ENCODE measurements around the gene ARHGAP4.

The ARHGAP4 gene

DNA sequence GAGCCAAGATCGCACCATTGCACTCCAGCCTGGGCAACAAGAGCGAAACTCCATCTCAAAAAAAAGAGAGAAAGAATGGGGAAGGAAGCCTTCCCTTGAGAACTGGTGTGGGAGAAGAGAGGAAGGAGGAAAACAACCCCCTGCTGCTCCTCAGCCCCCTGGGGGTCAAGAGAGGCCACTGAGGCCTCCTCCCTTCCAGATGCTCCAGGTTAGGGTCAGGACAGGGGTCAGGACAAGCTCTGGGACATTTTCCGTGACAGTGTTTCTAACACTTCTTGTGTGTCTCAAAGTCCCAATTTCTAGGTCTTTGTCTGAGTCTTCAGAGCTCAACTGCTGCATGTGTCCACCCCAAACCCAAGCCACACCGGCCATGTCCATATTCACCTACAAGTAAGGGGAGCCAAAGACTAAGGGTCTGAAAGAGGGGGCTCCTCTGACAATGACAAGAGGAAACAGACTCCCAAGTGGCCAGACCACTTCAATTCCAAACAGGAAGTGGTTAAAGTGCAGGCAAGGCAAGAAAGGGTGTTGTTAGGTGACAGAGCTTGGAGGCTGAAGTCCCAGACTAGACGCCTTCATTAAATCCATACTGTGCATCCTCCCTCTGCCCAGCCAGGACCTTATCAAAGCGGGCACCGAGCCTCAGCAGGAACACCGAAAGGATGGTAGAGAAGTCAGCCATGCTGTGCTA lies 48.3 kb downstream of the ARHGAP4 start:
- no peak for FAIRE-seq

DNA sequence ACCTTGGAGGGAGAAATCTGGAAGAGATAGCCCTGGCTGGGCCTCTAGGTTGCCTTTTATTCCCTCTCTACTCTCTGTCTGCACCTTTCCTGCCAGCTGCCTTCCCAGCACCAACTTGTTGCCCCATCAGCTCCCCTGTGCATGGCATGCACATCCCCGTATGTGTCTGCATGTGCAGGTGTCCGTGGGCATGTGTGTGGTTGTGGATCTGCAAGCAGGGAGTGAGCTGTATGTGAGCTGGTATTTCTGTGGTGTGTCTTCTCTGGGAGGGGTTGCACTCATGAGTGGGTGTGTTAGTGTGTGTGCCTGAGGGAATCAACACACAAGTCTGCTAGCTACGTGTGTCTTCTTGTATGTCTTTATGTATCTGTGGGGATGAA lies 50.0 kb downstream of the ARHGAP4 start:
- no peak for FAIRE-seq

DNA sequence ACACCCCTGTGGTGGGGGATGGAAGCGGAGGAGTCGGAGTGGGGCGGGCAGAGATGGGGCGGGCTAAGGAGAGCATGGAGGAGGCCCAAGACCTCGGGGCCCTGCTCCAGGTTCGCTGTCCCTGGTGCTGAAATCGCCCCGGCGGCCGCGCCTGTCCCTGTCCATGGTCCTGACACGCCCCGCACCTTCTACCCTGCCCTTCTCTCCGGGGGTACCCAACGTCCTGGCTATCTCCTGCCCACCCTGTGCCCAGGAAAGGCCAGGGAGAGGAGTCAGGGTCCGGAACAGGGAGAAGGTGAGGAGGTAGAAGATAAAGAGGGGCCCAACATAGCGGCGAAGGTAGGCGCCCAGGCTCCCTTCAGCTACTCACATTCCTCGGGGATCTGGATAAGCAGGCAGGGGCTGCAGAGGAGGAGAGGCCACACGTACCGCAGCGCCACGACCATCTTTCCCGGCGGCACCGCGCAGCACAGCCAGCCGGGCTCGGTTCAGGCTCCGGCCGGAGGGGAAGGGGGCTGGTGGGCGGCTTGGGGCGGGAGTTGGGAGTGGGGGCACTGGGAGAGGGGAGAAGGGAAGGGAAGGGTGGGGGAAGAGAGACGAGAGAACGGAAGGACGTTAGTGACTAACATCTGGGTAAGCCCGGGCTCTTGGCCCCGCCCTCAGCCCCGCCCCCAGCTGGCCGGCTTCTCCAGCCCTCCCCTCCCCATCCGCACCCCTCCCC lies 50.5 kb downstream of the ARHGAP4 start:
- FAIRE-seq: no peak

DNA sequence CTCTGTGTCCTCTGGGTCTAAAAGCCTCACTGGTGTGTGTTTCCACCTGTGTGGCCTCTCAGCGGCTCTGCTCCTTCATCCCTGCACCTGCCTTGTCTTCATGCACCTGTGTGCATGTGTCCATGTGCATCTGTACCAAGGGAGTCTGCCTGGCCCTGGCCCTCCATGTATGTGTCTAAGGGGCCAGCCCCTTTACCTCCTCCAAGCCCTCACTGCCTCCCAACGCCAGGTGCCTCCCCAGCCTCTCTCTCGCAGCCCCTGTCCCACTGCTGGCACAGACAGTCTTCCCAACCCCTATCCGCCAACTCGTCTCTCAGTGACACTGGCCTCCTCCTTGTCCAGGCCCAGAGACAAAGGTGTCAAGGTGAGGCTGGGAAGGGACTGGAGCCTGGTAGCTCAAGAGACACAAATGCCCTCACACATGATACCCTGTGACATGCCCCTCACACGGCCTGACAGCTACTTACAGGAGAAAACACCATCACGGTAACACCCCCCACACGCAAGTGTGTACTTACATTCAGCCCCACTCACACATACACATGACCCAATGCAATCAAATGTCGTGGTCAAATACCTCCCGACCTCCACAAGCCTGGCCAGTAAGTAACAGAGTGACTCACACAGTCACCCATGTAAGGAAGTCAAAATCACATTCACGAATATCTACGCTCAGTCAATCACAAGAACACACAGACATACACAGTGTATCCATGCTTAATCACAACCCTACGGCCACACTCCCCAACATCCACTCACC lies 51.5 kb downstream of the ARHGAP4 start:
- no peak for FAIRE-seq

DNA sequence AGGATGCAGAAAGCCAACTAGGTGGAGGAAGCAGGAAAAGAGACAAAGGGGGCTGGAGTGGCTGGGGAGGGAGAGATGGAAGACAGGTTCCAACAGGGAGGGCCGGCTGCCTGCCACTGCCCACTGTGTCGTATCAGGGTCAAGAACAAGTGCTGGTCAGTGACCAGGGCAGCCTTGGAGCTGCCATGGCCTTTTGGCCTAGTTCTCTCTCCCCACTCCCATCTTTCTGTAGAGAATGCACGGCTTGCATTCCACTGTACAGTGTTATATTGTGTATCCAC lies 52.0 kb downstream of the ARHGAP4 start:
- no peak for FAIRE-seq

DNA sequence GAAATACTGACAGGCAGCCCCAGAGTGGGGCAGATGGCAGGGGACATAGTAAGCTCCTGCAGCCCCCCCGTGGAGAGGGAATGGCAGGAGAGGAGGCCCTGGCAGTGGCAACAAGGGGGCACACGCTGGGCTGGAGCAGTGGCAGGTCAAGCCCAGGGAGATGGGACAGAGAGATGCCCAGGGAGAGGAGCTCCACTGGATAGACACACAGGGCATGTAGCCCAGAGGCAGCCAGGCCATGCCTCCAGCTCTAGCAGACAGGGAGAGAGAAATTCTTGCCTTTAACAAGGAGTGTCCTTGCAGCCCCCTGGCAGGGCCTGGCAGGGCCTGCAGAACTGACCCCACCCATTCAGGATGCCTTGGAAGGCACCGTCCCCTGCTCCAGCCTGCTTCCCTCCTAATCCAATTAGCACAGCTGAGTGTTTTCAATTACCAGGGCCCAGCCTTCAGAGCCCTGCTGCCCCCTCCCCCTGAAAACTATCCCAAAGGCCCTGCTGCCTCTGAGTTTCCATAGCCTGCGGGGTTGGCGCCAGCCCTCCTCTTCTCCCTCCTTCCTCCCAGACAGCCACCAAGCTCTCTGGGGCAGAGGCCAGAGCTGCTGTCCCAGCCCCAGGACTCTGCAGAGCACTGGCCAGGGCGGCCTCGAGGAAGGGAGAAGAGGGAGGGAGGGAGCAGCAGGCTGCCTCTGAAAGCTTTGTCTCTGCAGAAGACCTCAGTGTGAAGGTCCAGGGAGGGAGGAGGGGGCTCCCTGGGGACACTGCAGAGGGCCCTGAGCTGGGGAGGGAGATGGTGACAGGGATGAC lies 52.6 kb downstream of the ARHGAP4 start:
- FAIRE-seq: no peak

DNA sequence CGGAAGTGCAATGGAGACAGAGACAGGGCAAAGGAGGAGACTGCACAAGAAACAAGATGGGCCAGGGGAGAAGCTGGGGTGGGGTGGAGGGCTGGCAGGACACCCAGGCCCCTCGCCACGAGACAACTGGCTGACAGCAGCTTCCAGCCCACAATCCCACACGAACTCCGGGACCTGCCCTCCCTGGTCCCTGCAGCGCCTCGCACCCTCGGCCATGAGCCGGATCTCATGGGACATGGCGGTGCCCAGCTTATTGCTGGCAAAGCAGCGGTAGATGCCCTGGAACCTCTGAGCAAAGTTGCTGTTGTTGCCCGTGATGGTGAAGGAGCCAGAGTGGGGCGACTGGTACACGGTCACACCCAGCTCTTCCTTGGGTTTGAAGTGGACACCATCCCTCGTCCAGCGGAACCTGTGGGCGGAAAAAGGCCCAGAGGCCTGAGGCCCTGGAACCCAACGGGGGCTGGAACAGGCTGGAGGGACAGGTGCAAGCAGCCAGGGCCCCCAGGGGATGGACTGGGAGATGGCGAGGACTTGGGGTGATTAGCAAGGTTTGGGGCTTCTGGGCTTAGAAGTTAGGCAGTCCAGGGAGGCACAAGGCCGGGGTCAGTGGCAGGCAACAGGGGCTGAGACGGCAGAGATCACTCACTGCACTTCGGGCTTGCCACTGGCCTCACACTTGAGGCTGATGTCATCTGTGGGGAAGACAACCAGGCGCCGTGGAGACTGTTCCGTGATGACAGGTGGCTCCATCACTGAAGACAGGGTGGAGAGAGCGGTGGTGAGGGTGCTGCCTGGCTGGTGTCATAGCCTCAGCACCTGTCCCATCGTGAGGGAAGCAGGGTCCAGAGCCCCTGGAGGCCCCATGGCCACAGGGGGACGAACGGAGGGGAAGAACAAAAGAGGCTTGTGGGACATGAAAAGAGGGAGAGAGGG lies 53.9 kb downstream of the ARHGAP4 start:
- FAIRE-seq: no peak

DNA sequence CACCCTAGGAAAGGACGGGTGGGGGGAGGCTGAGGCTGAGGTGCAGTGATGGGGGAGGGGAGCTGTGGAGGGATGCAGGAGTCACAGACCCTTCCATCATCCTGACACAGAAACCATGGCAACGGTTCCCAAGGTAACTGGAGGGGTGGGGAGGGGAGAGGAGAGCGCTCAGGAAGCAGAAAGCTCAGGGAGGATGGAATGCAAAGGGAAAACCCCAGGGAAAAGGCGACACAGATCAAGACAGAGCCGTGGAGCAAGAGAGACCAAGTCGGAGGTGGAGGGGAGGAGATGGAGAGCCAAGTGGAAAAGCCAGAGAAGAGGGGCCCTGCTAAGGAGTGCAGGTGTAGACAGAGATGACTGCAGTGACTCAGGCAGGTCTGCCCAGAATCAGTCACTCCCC lies 54.6 kb downstream of the ARHGAP4 start:
- FAIRE-seq: no peak

DNA sequence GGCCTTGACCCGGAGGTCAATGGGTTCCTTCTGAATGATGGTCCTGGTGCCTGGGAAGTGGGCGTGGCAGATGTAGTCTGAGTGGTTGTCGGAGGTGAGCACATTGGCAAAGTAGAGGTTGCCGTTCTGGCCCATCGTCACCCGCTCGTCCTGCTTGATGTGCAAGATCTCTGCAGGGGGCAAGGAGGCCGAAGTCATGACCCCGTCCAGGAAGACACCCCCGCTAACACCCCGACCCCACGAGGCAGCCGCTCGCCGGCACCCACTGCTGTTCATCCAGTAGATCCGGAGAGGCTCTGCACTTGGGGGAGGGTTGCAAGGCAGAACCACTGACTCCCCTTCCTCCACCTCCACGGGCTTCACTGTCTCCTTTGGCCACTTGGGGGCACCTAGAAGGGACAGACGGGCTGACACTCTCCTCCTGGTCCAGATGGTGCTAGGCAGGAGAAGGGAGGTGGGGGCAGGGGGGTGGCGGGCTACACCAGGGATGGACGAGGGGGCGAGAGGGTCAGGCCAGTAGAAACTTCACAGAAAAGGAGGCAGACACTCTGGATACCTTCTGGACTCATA lies 55.2 kb downstream of the ARHGAP4 start:
- no peak for FAIRE-seq

DNA sequence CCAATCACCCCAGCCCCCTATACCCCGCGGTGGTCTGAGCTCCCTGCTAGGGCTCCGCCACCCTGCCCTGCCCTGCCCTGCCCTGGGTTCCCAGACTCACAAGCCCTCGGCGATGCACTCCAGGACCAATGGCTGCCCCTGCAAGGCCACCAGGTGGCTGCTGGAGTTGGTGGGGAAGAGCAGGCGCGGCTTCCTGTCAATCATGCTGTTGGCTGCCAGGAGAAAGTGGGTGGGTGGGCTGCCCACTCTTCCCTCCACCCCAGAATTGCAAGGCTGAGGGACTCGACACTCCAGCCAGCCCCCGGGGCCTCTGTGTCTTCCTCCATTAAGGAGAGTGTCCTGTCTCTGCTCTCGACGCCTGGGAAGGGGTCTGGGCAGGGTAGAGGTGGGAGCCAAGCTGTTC lies 55.8 kb downstream of the ARHGAP4 start:
- no peak for FAIRE-seq

DNA sequence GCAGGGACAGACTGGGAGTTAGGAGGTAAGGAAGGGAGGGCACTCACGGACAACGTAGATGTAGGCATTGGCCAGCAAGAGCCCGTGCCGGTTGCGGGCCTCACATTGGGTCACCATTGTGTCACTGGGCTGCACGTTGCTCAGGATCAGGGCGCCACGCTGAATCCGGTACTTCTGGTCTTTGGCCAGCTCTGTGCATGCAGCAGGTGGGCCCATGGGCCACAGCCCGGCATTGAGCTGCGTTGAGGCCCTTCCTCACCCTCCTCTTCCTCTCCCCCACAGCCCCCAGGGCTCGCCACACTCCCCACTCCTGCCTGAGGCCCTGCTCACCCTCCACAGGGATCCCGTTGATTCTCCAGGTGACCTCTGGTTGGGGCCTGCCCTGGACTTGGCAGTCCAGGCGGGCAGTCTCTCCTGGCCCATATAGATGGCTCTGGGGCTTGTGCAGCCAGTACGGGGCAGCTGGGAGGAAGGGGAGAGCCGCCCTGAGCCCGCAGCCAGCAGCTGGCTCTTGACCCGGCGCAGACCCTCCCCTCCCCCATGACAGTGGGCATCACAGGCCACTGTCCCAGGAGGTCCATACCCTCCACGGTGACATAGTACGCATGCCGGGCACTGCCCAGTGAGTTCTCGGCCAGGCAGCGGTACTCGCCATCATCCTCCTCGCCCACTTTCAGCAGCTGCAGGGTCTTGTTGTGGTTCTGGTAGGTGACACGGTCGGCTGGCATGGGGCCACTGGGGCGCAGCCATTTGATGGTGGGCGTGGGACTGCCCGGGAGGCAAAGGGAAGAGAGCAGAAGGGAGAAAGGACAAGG lies 56.4 kb downstream of the ARHGAP4 start:
- no peak for FAIRE-seq

DNA sequence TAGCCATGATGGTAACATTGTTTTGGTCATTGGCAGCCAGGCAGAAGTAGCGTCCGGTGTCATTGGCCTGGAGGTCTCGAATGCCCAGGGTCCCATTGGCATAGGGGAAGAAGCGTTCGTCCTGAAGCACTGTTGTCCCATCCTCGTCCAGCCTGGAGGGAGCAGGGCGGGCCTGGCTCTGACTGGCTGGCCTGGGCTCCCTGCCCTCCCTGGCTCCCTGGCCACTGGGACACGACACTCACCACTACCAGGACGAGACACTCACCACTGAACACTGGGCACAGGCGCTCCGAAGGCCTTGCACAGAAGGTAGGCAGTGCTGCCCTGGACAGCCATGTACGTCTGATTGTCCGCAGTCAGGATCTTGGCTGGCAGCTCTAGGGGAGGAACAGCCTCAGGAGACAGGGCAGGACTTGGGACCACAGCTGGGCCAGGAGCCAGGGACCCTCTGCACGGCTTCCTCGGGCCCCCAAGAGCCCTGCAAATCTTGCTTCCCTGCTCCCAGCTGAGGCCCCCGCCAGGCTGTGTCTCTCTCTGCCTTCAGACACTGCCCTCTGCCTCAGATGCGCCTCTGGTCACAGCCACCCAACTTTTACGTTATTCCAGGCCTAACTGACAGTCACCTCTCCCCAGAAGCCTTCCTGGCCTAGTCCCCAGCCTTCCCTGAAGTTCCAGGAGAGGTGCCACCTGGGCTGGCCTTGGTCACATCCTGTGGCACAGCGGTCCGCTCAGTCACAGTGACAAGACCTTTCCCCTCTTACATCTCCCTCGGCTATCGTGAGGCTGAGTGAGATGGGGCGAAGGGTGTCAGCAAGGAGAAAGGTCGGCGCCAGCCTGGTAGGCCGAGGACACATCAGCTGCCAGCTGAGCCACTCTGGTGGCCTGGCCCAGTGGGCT lies 57.2 kb downstream of the ARHGAP4 start:
- no peak for FAIRE-seq

DNA sequence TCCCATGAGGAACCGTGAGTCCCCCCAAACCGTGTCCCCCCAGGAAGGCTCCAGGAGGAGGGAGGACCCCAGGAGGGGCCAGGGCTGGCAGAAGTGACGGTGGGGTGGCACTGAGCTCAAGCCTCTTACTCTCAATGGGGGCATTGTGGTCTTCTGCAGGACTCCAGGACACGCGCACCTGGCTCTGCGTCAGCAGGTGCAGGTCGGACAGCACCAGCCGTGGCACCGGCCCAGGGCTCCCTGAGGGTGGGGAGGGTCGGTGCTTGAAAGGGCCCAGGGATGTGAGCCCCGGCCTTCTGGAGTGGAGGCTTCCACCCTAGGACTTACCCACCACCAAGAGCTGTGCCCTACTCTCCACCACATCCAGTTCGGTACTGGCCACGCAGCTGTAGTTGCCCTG lies 58.4 kb downstream of the ARHGAP4 start:
- FAIRE-seq: no peak

DNA sequence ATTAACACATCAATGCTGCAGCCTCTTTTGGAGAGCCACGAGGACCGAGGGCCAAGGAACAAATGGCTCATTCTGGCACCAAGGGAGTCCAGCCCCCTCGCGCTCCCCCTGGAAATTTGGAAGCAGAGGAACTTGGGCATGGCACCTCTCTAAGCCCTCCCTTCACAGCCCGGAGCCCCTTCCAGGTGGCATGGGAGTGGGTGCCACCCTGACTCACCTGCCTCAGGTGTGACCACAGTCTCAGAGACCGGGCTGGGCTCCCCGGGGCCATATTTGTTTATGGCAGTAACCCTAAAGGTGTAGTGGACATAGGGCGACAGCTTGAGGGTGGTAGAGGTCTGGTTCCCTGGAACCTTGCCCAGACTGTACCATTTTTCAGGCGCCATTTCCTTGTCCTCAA lies 58.9 kb downstream of the ARHGAP4 start:
- FAIRE-seq: no peak

DNA sequence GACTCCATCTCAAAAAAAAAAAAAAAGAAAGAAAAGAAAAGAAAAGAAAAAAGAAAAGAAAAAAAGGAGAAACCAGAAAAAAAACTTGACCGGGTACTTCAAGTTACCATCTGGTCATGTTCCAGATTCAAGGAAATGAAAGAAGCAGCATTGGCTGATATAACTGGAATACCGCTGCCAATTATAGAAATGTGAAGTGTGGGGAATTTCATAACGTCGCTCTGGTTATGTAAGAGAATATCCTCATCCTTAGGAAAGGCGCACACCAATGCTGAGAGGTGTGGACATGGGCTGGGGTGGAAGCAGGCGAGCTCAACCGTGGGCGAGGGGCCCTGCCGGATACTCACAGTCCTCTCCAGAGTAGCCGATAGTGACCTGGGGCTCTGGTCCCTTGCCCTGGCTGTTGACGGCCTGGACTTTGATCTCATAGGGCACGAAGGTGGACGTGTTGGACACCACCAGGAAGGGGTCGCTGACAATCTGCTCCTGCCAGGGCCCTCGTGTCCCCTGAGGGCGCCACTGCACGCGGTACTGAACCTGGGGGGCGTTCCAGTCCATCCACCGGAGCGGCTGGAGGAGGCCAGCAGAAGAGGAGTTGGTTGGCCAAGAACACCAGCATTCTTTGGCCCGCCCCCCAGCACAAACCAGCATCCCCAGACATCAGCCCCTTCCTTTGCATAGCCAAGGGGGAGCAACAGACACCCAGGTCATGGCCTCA lies 59.6 kb downstream of the ARHGAP4 start:
- FAIRE-seq: no peak

DNA sequence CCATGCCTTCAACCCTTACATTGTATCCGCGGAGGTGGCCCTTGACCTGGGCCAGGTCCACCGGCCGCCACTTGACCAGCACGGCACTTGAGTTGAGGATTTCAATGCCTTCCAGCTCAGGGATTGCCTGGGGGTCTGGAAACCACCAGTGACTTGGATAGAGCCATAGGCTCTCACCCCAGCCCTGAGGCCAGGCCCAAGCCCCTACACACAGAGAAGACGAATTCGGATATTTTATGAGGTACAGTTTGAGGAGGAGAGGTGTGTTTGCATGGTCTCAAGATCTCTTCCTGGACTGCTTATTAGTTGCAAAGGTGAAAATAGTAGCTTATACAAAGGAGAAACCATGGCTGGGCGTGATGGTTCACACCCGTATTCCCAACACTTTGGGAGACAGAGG lies 60.4 kb downstream of the ARHGAP4 start:
- FAIRE-seq: no peak

DNA sequence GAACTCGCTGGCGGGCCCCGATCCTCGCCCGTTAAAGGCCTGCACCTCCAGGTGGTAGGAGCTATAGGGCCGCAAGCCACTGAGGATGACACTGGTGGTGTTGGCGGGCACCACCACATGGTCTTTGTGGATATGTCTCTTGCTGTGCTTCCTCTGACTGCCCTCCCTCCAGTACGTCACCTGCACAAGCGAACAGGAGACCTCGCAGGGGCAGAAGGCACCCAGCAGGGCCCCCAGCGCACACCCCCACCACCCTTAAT lies 60.8 kb downstream of the ARHGAP4 start:
- FAIRE-seq: no peak

DNA sequence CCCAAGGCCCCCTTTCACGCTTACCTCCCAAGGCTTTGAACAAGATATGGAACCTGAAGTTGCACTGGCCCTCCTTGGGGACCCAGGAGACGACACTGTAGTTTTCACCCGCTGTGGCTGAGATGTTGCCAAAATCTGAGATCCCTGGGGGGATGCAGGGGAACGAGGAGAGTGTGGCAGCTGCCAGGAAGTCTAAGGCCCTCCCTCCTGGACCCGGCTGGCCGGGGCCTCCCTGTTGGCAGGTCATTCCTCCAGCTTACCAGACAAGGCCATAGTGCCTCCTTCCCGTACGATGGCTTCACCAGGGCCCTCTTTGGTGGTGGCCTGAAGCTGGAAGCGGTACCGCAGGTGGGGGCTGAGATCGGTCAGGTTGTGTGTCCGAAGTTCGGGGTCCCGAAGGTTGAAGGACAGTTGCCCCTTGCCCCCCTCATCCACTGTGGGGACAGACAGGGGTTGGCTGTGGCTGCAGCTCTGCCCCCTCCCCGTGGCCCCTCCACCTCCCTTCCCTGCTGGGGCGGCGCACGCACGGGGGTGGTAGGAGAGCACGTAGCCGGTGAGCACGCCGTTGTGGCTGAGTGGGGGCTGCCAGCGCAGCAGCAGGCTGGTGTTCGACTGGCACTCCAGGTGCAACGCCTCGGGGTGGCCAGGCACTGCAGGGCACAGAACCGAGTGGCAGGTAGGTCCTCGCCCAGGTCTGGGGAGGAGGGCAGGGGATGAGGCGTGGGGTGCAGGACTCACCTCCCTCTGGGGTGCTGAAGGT lies 61.3 kb downstream of the ARHGAP4 start:
- FAIRE-seq: no peak

DNA sequence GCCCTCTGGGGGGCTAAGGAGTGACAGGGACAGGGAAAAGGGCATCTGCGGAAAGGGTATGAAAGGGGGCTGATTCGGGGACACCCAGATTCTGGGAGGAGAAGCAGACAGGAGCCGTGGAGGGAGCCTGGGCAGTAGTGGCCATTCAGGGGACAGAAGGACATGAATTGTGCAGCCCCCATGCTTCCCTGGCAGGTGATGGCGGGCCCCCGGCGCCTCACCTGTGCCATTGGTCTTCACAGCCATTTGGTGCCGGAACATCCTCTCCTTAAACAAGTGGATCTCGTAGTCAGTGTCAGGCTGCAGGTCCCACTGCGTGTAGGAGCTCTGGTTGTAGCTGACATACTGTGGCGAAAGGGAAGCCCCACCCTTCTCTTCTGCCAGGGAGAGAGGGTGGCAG lies 62.0 kb downstream of the ARHGAP4 start:
- FAIRE-seq: no peak
